ENCODE measurements around the gene FOXO6.

The FOXO6 gene

GRCh38 chr1:41365772-41366454, 4.7 kb downstream of the FOXO6 start:
- DNase-seq (ENCODE audit: low read depth in 1 of 2, low spot score in 1 of 2): no peak

GRCh38 chr1:41366455-41367287, 5.4 kb downstream of the FOXO6 start:
- no peak for DNase-seq (ENCODE audit: low read depth in 1 of 2, low spot score in 1 of 2)

- DNase-seq (ENCODE audit: low read depth in 1 of 2, low spot score in 1 of 2): no peak
Measured at GRCh38 chr1:41367288-41367642, 6.0 kb downstream of the FOXO6 start.

- no peak for DNase-seq (ENCODE audit: low read depth in 1 of 2, low spot score in 1 of 2)
Measured at GRCh38 chr1:41368366-41368765, 7.1 kb downstream of the FOXO6 start.

GRCh38 chr1:41368801-41369200, 7.6 kb downstream of the FOXO6 start:
- DNase-seq (ENCODE audit: low read depth in 1 of 2, low spot score in 1 of 2): no peak

GRCh38 chr1:41369531-41369930, 8.3 kb downstream of the FOXO6 start:
- no peak for DNase-seq (ENCODE audit: low read depth in 1 of 2, low spot score in 1 of 2)

GRCh38 chr1:41370225-41370624, 9.0 kb downstream of the FOXO6 start:
- no peak for DNase-seq (ENCODE audit: low read depth in 1 of 2, low spot score in 1 of 2)

GRCh38 chr1:41370756-41371420, 9.7 kb downstream of the FOXO6 start:
- no peak for DNase-seq (ENCODE audit: low read depth in 1 of 2, low spot score in 1 of 2)

- DNase-seq (ENCODE audit: low read depth in 1 of 2, low spot score in 1 of 2): no peak
Measured at GRCh38 chr1:41371630-41372599, 10.7 kb downstream of the FOXO6 start.

GRCh38 chr1:41372600-41372993, 11.4 kb downstream of the FOXO6 start:
- no peak for DNase-seq (ENCODE audit: low read depth in 1 of 2, low spot score in 1 of 2)

- DNase-seq (ENCODE audit: low read depth in 1 of 2, low spot score in 1 of 2): no peak
Measured at GRCh38 chr1:41373373-41373772, 12.1 kb downstream of the FOXO6 start.

- no peak for DNase-seq (ENCODE audit: low read depth in 1 of 2, low spot score in 1 of 2)
Measured at GRCh38 chr1:41374711-41375110, 13.5 kb downstream of the FOXO6 start.

- no peak for DNase-seq (ENCODE audit: low read depth in 1 of 2, low spot score in 1 of 2)
Measured at GRCh38 chr1:41377397-41377796, 16.2 kb downstream of the FOXO6 start.

- no peak for DNase-seq (ENCODE audit: low read depth in 1 of 2, low spot score in 1 of 2)
Measured at GRCh38 chr1:41378222-41378621, 17.0 kb downstream of the FOXO6 start.

- DNase-seq (ENCODE audit: low read depth in 1 of 2, low spot score in 1 of 2): no peak
Measured at GRCh38 chr1:41378999-41379737, 17.9 kb downstream of the FOXO6 start.

GRCh38 chr1:41379738-41380130, 18.5 kb downstream of the FOXO6 start:
- no peak for DNase-seq (ENCODE audit: low read depth in 1 of 2, low spot score in 1 of 2)

- no peak for DNase-seq (ENCODE audit: low read depth in 1 of 2, low spot score in 1 of 2)
Measured at GRCh38 chr1:41380195-41380594, 19.0 kb downstream of the FOXO6 start.

GRCh38 chr1:41380979-41381691, 19.9 kb downstream of the FOXO6 start:
- DNase-seq (ENCODE audit: low read depth in 1 of 2, low spot score in 1 of 2): no peak

- DNase-seq (ENCODE audit: low read depth in 1 of 2, low spot score in 1 of 2): no peak
Measured at GRCh38 chr1:41381692-41382479, 20.7 kb downstream of the FOXO6 start.
